IMR-90 (cell line): ENCODE results near the gene YBEY. TPM values are rescaled to one million over a fixed set of nuclear protein-coding genes. Genes with fewer than 3 reads are reported as not detected.

Experiments used
- ATAC-seq: fragments of 200-7000 bp; cut with Tn5 transposase; 2 replicates; pipeline ENCODE4 v1.9.1; 2020; ENCODE audit warnings: low read depth, mild to moderate bottlenecking, moderate library complexity
- BruUV-seq: library from RNA; stranded (reverse); fragments of 400-500 nt; replicated peaks from 2 replicates; lab custom pipeline; 2021; lab: Mats Ljungman, UMichigan
- CTCF ChIA-PET: fragments of 300-600 bp; formaldehyde crosslinking; extraction: SDS; loops from one replicate; lab custom pipeline; 2021; ENCODE audit warnings: antibody characterized with exemption; lab: Yijun Ruan, JAX
- POLR2A ChIA-PET: fragments of 300-600 bp; sonication (Branson Sonifier 250); formaldehyde crosslinking; loops from one replicate; lab custom pipeline; 2022; ENCODE audit warnings: antibody characterized with exemption; ENCODE audit not compliant: unreplicated experiment; lab: Charles Lee
- DNase-seq: peaks from one replicate; pipeline ENCODE4 v3.0.0; 2013
- H2AFZ ChIP-seq: replicated peaks from 2 replicates; pipeline ENCODE3; 2013; ENCODE audit warnings: low read length, mild to moderate bottlenecking; ENCODE audit not compliant: poor library complexity
- H2AK5ac ChIP-seq: 2 replicates; pipeline ENCODE4 v1.6.1; 2013; ENCODE audit warnings: low read depth, low read length, inconsistent platforms
- H2AK9ac ChIP-seq: replicated peaks from 2 replicates; pipeline ENCODE3; 2013; ENCODE audit warnings: mild to moderate bottlenecking, low read depth, low read length, moderate library complexity; ENCODE audit not compliant: poor library complexity
- H2BK120ac ChIP-seq: 2 replicates; pipeline ENCODE4 v1.6.1; 2013; ENCODE audit warnings: low read depth, low read length, inconsistent platforms
- H2BK15ac ChIP-seq: 3 replicates; pipeline ENCODE4 v1.6.1; 2013; ENCODE audit warnings: low read depth, low read length, inconsistent platforms
- H2BK20ac ChIP-seq: 2 replicates; pipeline ENCODE4 v1.6.1; 2013; ENCODE audit warnings: low read depth, mild to moderate bottlenecking, inconsistent platforms, low read length, moderate library complexity
- H2BK5ac ChIP-seq: 2 replicates; pipeline ENCODE4 v1.6.1; 2013; ENCODE audit warnings: mild to moderate bottlenecking, low read depth, low read length, inconsistent platforms; ENCODE audit not compliant: poor library complexity, severe bottlenecking
- H3K14ac ChIP-seq: replicated peaks from 2 replicates; pipeline ENCODE4 v1.6.1; 2013; ENCODE audit warnings: low read depth, low read length, inconsistent platforms
- H3K18ac ChIP-seq: 2 replicates; pipeline ENCODE4 v1.6.1; 2013; ENCODE audit warnings: low read depth, low read length, control low read depth
- H3K23ac ChIP-seq: 2 replicates; pipeline ENCODE4 v1.6.1; 2013; ENCODE audit warnings: low read depth, low read length, inconsistent platforms
- H3K27ac ChIP-seq: 2 replicates; pipeline ENCODE4 v1.5.1; 2013; ENCODE audit warnings: mild to moderate bottlenecking, control low read depth, low read length; ENCODE audit not compliant: insufficient read depth
- H3K27me3 ChIP-seq: 2 replicates; pipeline ENCODE4 v1.6.1; 2013; ENCODE audit warnings: low read length; ENCODE audit not compliant: control insufficient read depth, insufficient read depth
- H3K36me3 ChIP-seq: 2 replicates; pipeline ENCODE4 v1.6.1; 2013; ENCODE audit warnings: low read length, mixed read lengths; ENCODE audit not compliant: control insufficient read depth, insufficient read depth
- H3K4ac ChIP-seq: 2 replicates; pipeline ENCODE4 v1.6.1; 2013; ENCODE audit warnings: low read depth, low read length, inconsistent platforms
- H3K4me1 ChIP-seq: 2 replicates; pipeline ENCODE4 v1.6.1; 2013; ENCODE audit warnings: low read length, mixed read lengths; ENCODE audit not compliant: control insufficient read depth, insufficient read depth
- H3K4me2 ChIP-seq: 2 replicates; pipeline ENCODE4 v1.6.1; 2013; ENCODE audit warnings: low read depth, mild to moderate bottlenecking, control low read depth, low read length, moderate library complexity
- H3K4me3 ChIP-seq: 2 replicates; pipeline ENCODE4 v1.5.1; 2013; ENCODE audit warnings: low read depth, mild to moderate bottlenecking, control low read depth, low read length, moderate library complexity; ENCODE audit not compliant: insufficient read depth
- H3K56ac ChIP-seq: 2 replicates; pipeline ENCODE4 v1.6.1; 2013; ENCODE audit warnings: low read length, inconsistent platforms; ENCODE audit not compliant: insufficient read depth; ENCODE audit errors: extremely low read depth
- H3K79me1 ChIP-seq, 2 experiments: 2 replicates each; pipeline ENCODE4 v1.6.1; 2013; ENCODE audit warnings: low read length in 2 of 2, inconsistent platforms in 1 of 2, low read depth in 1 of 2
- H3K9ac ChIP-seq: 2 replicates; pipeline ENCODE4 v1.6.1; 2013; ENCODE audit warnings: low read depth, low read length, control low read depth
- H3K9me1 ChIP-seq: 2 replicates; pipeline ENCODE4 v1.6.1; 2013; ENCODE audit warnings: low read length, inconsistent platforms; ENCODE audit not compliant: insufficient read depth
- H3K9me3 ChIP-seq: 2 replicates; pipeline ENCODE4 v1.6.1; 2013; ENCODE audit warnings: low read length; ENCODE audit not compliant: control insufficient read depth, insufficient read depth
- H4K20me1 ChIP-seq: 2 replicates; pipeline ENCODE4 v1.6.1; 2013; ENCODE audit warnings: low read length, inconsistent platforms; ENCODE audit not compliant: insufficient read depth
- H4K5ac ChIP-seq: 2 replicates; pipeline ENCODE4 v1.6.1; 2013; ENCODE audit warnings: mild to moderate bottlenecking, low read depth, low read length, control low read depth
- H4K8ac ChIP-seq, 2 experiments: 2 replicates each; pipeline ENCODE4 v1.6.1; 2013; ENCODE audit warnings: low read depth in 2 of 2, low read length in 2 of 2, control low read depth in 1 of 2, inconsistent platforms in 1 of 2
- H4K91ac ChIP-seq: 2 replicates; pipeline ENCODE4 v1.6.1; 2013; ENCODE audit warnings: low read depth, low read length, inconsistent platforms; ENCODE audit not compliant: insufficient read depth
- MAFK ChIP-seq: IDR thresholded peaks from 2 replicates; pipeline ENCODE4 v1.6.1; 2012; ENCODE audit warnings: low read depth, low read length, improper control_type of control experiment
- RCOR1 ChIP-seq: IDR thresholded peaks from 2 replicates; pipeline ENCODE4 v1.6.1; 2012; ENCODE audit warnings: mild to moderate bottlenecking, low read length, improper control_type of control experiment; ENCODE audit not compliant: insufficient replicate concordance
- WGBS, 2 experiments: methylation state at CpG; one replicate each; pipeline versions ENCODE4 v1.1.5 to v1.1.7; 2013; ENCODE audit warnings: missing lambda C conversion rate in 2 of 2; ENCODE audit not compliant: insufficient read length in 1 of 2; ENCODE audit errors: extremely low coverage in 2 of 2; 5-methylcytosine and 5-hydroxymethylcytosine counted together
- dilution Hi-C: fragments of 300-500 bp; cut with HindIII; formaldehyde crosslinking; loops from one replicate; pipeline ENCODE4 v1.14.3; 2018; ENCODE audit warnings: low sequenced_read_pairs; ENCODE audit not compliant: unreplicated experiment
- in situ Hi-C: fragments of 300-500 bp; cut with MboI; formaldehyde crosslinking; loops from 3 replicates; pipeline ENCODE4 v1.14.3; 2019; ENCODE audit warnings: low sequenced_read_pairs, inconsistent platforms, mixed read lengths
- intact Hi-C: fragments of 100-400 bp; cut with micrococcal nuclease; formaldehyde crosslinking; loops from 2 replicates; pipeline ENCODE4 v1.10.0; 2022
- polyA plus RNA-seq, 3 experiments: library from polyadenylated mRNA; depleted of rRNA; stranded (reverse); fragments of >200 nt; gene quantifications; 2 replicates each; pipeline ENCODE4 v1.2.3, GENCODE V29; 2012; ENCODE audit warnings: low replicate concordance in 1 of 3
- total RNA-seq: library from RNA; depleted of rRNA; stranded (reverse); fragments of >200 nt; gene quantifications from 2 replicates; pipeline ENCODE4 v1.2.3, GENCODE V29; 2012

YBEY gene
- total and polyA plus RNA-seq, 2 of the 4 experiments (the other 2 are of a cell fraction) = 5.9 to 26.2 TPM

DNA sequence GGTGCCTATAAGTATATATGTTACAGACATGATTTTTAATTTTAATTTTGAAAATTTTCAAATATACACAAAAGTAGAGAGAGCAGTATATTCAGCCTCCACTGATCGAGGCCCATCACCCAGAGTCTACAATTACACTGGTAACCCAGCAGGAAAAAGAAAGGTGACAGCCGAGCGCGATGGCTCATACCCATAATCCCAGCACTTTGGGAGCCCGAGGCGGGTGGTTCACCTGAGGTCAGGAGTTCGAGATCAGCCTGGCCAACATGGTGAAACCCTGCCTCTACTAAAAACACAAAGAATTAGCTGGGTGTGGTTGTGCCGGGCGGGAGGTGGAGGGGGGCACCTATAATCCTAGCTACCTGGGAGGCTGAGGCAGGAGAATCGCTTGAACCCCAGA, 1.4 kb downstream of the YBEY start:
- H3K27ac ChIP-seq = no peak overlapping the region
- no CpG with 5 or more reads among the region's 10 CpGs for WGBS, 2 experiments
- CTCF ChIA-PET = no interaction called here

More for the DNA sequence above, 1.4 kb downstream of the YBEY start:
- no peak overlapping the region for H3K14ac ChIP-seq
- dilution Hi-C loops (no loop called here), intact Hi-C loops (loop anchor here (5.0 kb wide), 1 partner anchor 315 kb away; no protein-coding TSS in a partner anchor), in situ Hi-C loops (no loop called here)
- no peak overlapping the region for H4K8ac ChIP-seq
- no peak overlapping the region for H3K23ac ChIP-seq
- no peak overlapping the region for H2AK5ac ChIP-seq
- no peak overlapping the region; the same call in 1 of the 2 replicates for H3K4ac ChIP-seq
- H2AK9ac ChIP-seq = no peak overlapping the region
- H3K4me3 ChIP-seq = no peak overlapping the region
- no peak overlapping the region for H2BK20ac ChIP-seq
- H3K4me1 ChIP-seq = peaks cover 12% of the 10 kb centered on the region
- H2AFZ ChIP-seq = no peak overlapping the region
- ATAC-seq (no peak), DNase-seq (no peak)
- BruUV-seq = no TSS peak
- no peak overlapping the region for H2BK5ac ChIP-seq
- no peak for TF ChIP-seq RCOR1
- TF ChIP-seq MAFK = no peak
- no peak overlapping the region for H2BK120ac ChIP-seq
- H4K20me1 ChIP-seq = no peaks in the 10 kb centered on the region
- H2BK15ac ChIP-seq = no peak overlapping the region
- peaks cover 21% of the 10 kb centered on the region for H3K36me3 ChIP-seq
- peaks cover 10% of the 10 kb centered on the region; the same call in 1 of the 2 replicates for H3K9me1 ChIP-seq
- H4K5ac ChIP-seq = no peak overlapping the region
- no peaks in the 10 kb centered on the region for H3K9me3 ChIP-seq
- H3K18ac ChIP-seq = no peak overlapping the region
- POLR2A ChIA-PET = no interaction called here
- no peak overlapping the region for H4K91ac ChIP-seq
- peaks cover 19 to 48% of the 10 kb centered on the region in 2 experiments for H3K79me1 ChIP-seq
- H3K9ac ChIP-seq = no peak overlapping the region
- no peaks in the 10 kb centered on the region for H3K27me3 ChIP-seq
- H3K56ac ChIP-seq = 0 out of 2 replicates have a peak overlapping the region, but pooled peaks have one; percentile 89
- no peak overlapping the region for H3K4me2 ChIP-seq
